K562 (cell line): ENCODE results near the gene RPRD1B. TPM values are rescaled to one million over a fixed set of nuclear protein-coding genes. Genes with fewer than 3 reads are reported as not detected.

Source experiments
- ATAC-seq: fragments of 200-7000 bp; cut with Tn5 transposase; 3 replicates; pipeline ENCODE4 v1.9.1; 2020; ENCODE audit warnings: moderate library complexity
- BruUV-seq: library from RNA; stranded (reverse); fragments of 400-500 nt; replicated peaks from 2 replicates; lab custom pipeline; 2021; lab: Mats Ljungman, UMichigan
- CTCF ChIA-PET: fragments of 300-600 bp; formaldehyde crosslinking; extraction: SDS; loops from one replicate; lab custom pipeline; 2021; ENCODE audit warnings: low intra/inter-chr PET ratio; lab: Yijun Ruan, JAX
- POLR2A ChIA-PET: fragments of 300-600, 350-650 bp; sonication (Branson Sonifier 250); formaldehyde crosslinking; extraction: SDS; loops from one replicate; lab custom pipeline; 2021; ENCODE audit warnings: antibody characterized with exemption, inconsistent platforms; lab: Yijun Ruan, JAX
- DNase-seq, 4 experiments: peaks; one replicate each; pipeline versions ENCODE4 v3.0.0 to v3.0.0-alpha.2; 2011 to 2018; ENCODE audit warnings: low spot score in 3 of 4, mixed read lengths in 3 of 4; ENCODE audit errors: extremely low read depth in 1 of 4
- FAIRE-seq: peaks from 2 replicates; lab custom pipeline; 2011; peaks lifted over from hg19 to GRCh38; lab: Jason Lieb, UNC
- H2AFZ ChIP-seq: 2 replicates; pipeline ENCODE4 v1.6.0; 2011; ENCODE audit warnings: low read depth, low read length, control low read depth, inconsistent platforms
- H3K27ac ChIP-seq: fragments of 200-600 bp; 3 replicates; pipeline ENCODE4 v1.8.0; 2011; ENCODE audit warnings: low read depth, mild to moderate bottlenecking, control low read depth, inconsistent platforms, low read length, moderate library complexity, mixed read lengths; ENCODE audit errors: extremely low read depth
- H3K27me3 ChIP-seq, 2 experiments: fragments of 300-600 bp in 1 of 2; 2 replicates in 1 of 2; 3 replicates in 1 of 2; pipeline versions ENCODE4 v1.6.0 to v1.8.0; 2011; ENCODE audit warnings: inconsistent platforms in 2 of 2, low read length in 2 of 2, mild to moderate bottlenecking in 1 of 2, mixed read lengths in 1 of 2, moderate library complexity in 1 of 2; ENCODE audit not compliant: control insufficient read depth in 2 of 2, insufficient read depth in 2 of 2
- H3K36me3 ChIP-seq: fragments of 300-600 bp; 3 replicates; pipeline ENCODE4 v1.8.0; 2011; ENCODE audit warnings: mild to moderate bottlenecking, low read length, inconsistent platforms; ENCODE audit not compliant: control insufficient read depth, insufficient read depth
- H3K4me1 ChIP-seq, 2 experiments: fragments of 200-600 bp in 1 of 2; replicated peaks in 1 of 2; 2 replicates in 1 of 2; 3 replicates in 1 of 2; pipeline versions ENCODE4 v1.5.1 to v1.8.0; 2011; ENCODE audit warnings: inconsistent platforms in 2 of 2, low read length in 2 of 2, mild to moderate bottlenecking in 1 of 2, mixed read lengths in 1 of 2, moderate library complexity in 1 of 2; ENCODE audit not compliant: control insufficient read depth in 2 of 2, insufficient read depth in 2 of 2
- H3K4me2 ChIP-seq: 2 replicates; pipeline ENCODE4 v1.6.1; 2011; ENCODE audit warnings: low read length, control low read depth, inconsistent platforms, mixed read lengths; ENCODE audit not compliant: insufficient read depth
- H3K4me3 ChIP-seq: fragments of 200-600 bp; sonication (generic), shearing (Covaris generic); 2 replicates; pipeline ENCODE4 v1.5.1; 2016; ENCODE audit warnings: control low read depth, inconsistent platforms
- H3K79me2 ChIP-seq: fragments of 200-600 bp; 3 replicates; pipeline ENCODE4 v1.8.0; 2011; ENCODE audit warnings: low read length, inconsistent platforms; ENCODE audit not compliant: control insufficient read depth, insufficient read depth
- H3K9ac ChIP-seq, 2 experiments: 2 replicates each; pipeline versions ENCODE4 v1.6.0 to v1.6.1; 2011; ENCODE audit warnings: low read depth in 2 of 2, low read length in 2 of 2, control low read depth in 1 of 2, inconsistent platforms in 1 of 2, mild to moderate bottlenecking in 1 of 2, mixed read lengths in 1 of 2; ENCODE audit not compliant: insufficient read depth in 1 of 2
- H3K9me1 ChIP-seq: one replicate; pipeline ENCODE4 v1.6.0; 2011; ENCODE audit warnings: inconsistent platforms, mild to moderate bottlenecking, low read length, moderate library complexity; ENCODE audit not compliant: control insufficient read depth, insufficient read depth
- H3K9me3 ChIP-seq: replicated peaks from 2 replicates; pipeline ENCODE4 v1.5.1; 2011; ENCODE audit warnings: low read depth, low read length, inconsistent platforms; ENCODE audit not compliant: control insufficient read depth, insufficient read depth
- H4K20me1 ChIP-seq: replicated peaks from 2 replicates; pipeline ENCODE4 v1.6.1; 2011; ENCODE audit warnings: low read length, inconsistent platforms, mixed read lengths; ENCODE audit not compliant: control insufficient read depth, insufficient read depth
- BRD4 ChIP-seq: fragments of 200-600 bp; sonication (generic); IDR thresholded peaks from 2 replicates; pipeline ENCODE4 v1.6.1; 2017; ENCODE audit warnings: inconsistent platforms
- CXXC5 ChIP-seq: fragments of 250-450 bp; sonication (Bioruptor Pico); IDR thresholded peaks from 2 replicates; pipeline ENCODE4 v1.8.0; 2022; ENCODE audit warnings: inconsistent platforms, mild to moderate bottlenecking, moderate library complexity
- TRIM24 ChIP-seq, 2 experiments: fragments of 450-650 bp; IDR thresholded peaks; 2 replicates each; pipeline ENCODE4 v1.6.1; 2016
- WGBS: fragments of 100-300 bp; shearing (Covaris generic); methylation state at CpG from one replicate; pipeline ENCODE4 v1.1.6; 2016; ENCODE audit warnings: low coverage, mixed read lengths; ENCODE audit not compliant: insufficient coverage; ENCODE audit errors: missing lambda C conversion rate; 5-methylcytosine and 5-hydroxymethylcytosine counted together
- in situ Hi-C: fragments of 300-500 bp; cut with MboI; formaldehyde crosslinking; loops from 4 replicates; pipeline ENCODE4 v1.15.0; 2018; ENCODE audit warnings: inconsistent platforms, mixed read lengths
- intact Hi-C: fragments of 100-400 bp; cut with micrococcal nuclease; formaldehyde crosslinking; loops from 2 replicates; pipeline ENCODE4 v1.14.2; 2022
- polyA plus RNA-seq, 8 experiments: library from polyadenylated mRNA; depleted of rRNA in 4 of 8; stranded (reverse) in 5 of 8; unstranded in 3 of 8; fragments of >200 nt; fragmentation: Nextera tagmentation in 2 of 8; fragmentation: Illumina TruSeq in 1 of 8; extraction: Ambion mirVana in 2 of 8; extraction: Trizol in 1 of 8; gene quantifications; 2 replicates each; pipeline versions ENCODE4 v1.2.1 to v1.2.3, GENCODE V29; 2011 to 2014; ENCODE audit warnings: inconsistent platforms in 1 of 8, missing spikeins in 1 of 8
- total RNA-seq, 7 experiments: library from RNA; depleted of rRNA in 6 of 7; stranded (reverse); fragments of >200 nt in 6 of 7; fragmentation: Illumina TruSeq in 2 of 7; extraction: Trizol in 2 of 7; gene quantifications; 2 replicates each; pipeline versions ENCODE4 v1.2.1 to v1.2.3, GENCODE V29; 2011 to 2021; ENCODE audit warnings: low replicate concordance in 1 of 7
- TF ChIP-seq, protein P1 (sequence below): sonication (generic); formaldehyde crosslinking; IDR thresholded peaks from 2 replicates; pipeline ENCODE4 v1.8.1; 2023; ENCODE audit warnings: mild to moderate bottlenecking, missing genetic modification reagents, moderate library complexity
- TF ChIP-seq, protein P2 (sequence below), 2 experiments: fragments of 250-450 bp in 1 of 2; fragments of 450-650 bp in 1 of 2; sonication (Bioruptor Pico) in 1 of 2; IDR thresholded peaks; 2 replicates each; pipeline versions ENCODE4 v1.6.1 to v1.8.0; 2016 to 2021; ENCODE audit warnings: mild to moderate bottlenecking in 2 of 2, moderate library complexity in 2 of 2, missing compliant biosample characterization in 1 of 2, missing genetic modification characterization in 1 of 2

Gene RPRD1B
- total and polyA plus RNA-seq, 9 of the 15 experiments (the other 6 are each of a cell fraction or from before 2014, with no cell fraction given): 5.5 to 43.0 (median 24.4) TPM

DNA sequence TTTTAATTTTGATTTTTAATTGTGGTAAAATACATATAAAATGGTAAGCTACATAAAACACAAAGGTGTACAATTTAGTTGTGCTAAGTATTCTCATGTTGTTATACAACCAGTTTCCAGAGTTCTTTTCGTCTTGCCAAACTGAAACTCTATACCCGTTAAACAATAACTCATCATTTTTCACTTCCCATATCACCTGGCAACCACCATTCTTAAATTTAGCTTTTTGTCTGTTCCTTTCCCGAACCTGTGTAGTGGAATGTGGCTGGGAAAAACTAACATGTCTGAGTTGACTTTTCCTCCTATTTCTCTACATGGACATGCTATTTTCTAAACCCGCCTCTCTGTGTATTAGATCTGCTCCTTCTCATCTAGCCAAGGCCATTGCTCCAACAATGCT is 27.6 kb downstream of the RPRD1B start:
- POLR2A ChIA-PET: interaction anchor here (0.6 to 1.1 kb wide), 2 partner anchors 29 to 321 kb away, joined by 3 read pairs; no protein-coding TSS in a partner anchor
- H2AFZ ChIP-seq: no peak overlapping the region
- in situ Hi-C loops: no loop called here
- H3K9me1 ChIP-seq: no peaks in the 10 kb centered on the region
- no TSS peak for BruUV-seq
- H3K9me3 ChIP-seq: no peaks in the 10 kb centered on the region
- 92% methylated on average over 4 of the region's 4 CpGs for WGBS
- H3K36me3 ChIP-seq: peaks cover 94% of the 10 kb centered on the region
- H3K4me3 ChIP-seq: no peak overlapping the region
- intact Hi-C loops: no loop called here
- H3K79me2 ChIP-seq: peaks cover 6% of the 10 kb centered on the region; the same call in 2 of the 3 replicates
- no peak overlapping the region for H3K4me2 ChIP-seq
- DNase-seq (no peak), ATAC-seq (no peak), FAIRE-seq (no peak)
- CTCF ChIA-PET: no interaction called here
- H3K9ac ChIP-seq: no peak overlapping the region
- TF ChIP-seq, protein P1, sequence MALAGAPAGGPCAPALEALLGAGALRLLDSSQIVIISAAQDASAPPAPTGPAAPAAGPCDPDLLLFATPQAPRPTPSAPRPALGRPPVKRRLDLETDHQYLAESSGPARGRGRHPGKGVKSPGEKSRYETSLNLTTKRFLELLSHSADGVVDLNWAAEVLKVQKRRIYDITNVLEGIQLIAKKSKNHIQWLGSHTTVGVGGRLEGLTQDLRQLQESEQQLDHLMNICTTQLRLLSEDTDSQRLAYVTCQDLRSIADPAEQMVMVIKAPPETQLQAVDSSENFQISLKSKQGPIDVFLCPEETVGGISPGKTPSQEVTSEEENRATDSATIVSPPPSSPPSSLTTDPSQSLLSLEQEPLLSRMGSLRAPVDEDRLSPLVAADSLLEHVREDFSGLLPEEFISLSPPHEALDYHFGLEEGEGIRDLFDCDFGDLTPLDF (CRISPR knock-in tag): no peak
- TF ChIP-seq CXXC5 (CRISPR knock-in tag) (no peak), BRD4 (no peak), TRIM24 (IDR thresholded peaks at IDR 0.05) (no peak)
- TF ChIP-seq, protein P2, sequence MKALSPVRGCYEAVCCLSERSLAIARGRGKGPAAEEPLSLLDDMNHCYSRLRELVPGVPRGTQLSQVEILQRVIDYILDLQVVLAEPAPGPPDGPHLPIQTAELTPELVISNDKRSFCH (CRISPR knock-in tag; IDR thresholded peaks at IDR 0.05): no peak
- TF ChIP-seq, protein P2 (tag; IDR thresholded peaks at IDR 0.05): no peak
- no peaks in the 10 kb centered on the region for H3K27me3 ChIP-seq
- no peaks in the 10 kb centered on the region; the same call in 1 of the 2 replicates for H4K20me1 ChIP-seq
- H3K4me1 ChIP-seq: no peaks in the 10 kb centered on the region
- no peak overlapping the region for H3K27ac ChIP-seq
